ENCODE measurements around the gene TFDP1.

DNA sequence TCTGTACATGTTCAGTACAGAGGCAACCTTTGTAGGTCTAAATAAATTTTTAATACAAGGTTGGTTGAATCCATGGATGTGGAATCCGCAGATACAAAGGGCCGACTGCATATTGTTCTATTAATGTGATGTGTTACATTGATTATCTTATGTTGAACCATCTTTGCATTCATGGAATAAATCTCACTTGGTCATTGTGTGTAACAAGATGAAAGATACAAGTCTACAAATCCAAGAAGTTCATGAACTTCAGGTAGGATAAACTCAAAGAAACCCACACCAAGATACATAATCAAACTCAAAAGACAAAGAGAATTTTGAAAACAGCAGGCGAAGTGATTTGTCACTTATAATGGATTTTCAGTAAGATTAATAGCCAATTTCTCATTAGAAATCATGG lies 8.0 kb upstream of the TFDP1 start:
- TF ChIP-seq POLR2AphosphoS5 (IDR thresholded peaks at IDR 0.05; ENCODE audit: low read depth, low read length) (no peak), TAF1 (IDR thresholded peaks at IDR 0.05; ENCODE audit: borderline replicate concordance, insufficient read depth, low read length) (no peak), SIN3A (IDR thresholded peaks at IDR 0.05; ENCODE audit: borderline replicate concordance, insufficient read depth, low read length) (no peak), FOXP2 (optimal IDR thresholded peaks at IDR 0.05; ENCODE audit: borderline replicate concordance, extremely low read depth, extremely low read length, insufficient read depth) (no peak)
- TF ChIP-seq, protein P1, sequence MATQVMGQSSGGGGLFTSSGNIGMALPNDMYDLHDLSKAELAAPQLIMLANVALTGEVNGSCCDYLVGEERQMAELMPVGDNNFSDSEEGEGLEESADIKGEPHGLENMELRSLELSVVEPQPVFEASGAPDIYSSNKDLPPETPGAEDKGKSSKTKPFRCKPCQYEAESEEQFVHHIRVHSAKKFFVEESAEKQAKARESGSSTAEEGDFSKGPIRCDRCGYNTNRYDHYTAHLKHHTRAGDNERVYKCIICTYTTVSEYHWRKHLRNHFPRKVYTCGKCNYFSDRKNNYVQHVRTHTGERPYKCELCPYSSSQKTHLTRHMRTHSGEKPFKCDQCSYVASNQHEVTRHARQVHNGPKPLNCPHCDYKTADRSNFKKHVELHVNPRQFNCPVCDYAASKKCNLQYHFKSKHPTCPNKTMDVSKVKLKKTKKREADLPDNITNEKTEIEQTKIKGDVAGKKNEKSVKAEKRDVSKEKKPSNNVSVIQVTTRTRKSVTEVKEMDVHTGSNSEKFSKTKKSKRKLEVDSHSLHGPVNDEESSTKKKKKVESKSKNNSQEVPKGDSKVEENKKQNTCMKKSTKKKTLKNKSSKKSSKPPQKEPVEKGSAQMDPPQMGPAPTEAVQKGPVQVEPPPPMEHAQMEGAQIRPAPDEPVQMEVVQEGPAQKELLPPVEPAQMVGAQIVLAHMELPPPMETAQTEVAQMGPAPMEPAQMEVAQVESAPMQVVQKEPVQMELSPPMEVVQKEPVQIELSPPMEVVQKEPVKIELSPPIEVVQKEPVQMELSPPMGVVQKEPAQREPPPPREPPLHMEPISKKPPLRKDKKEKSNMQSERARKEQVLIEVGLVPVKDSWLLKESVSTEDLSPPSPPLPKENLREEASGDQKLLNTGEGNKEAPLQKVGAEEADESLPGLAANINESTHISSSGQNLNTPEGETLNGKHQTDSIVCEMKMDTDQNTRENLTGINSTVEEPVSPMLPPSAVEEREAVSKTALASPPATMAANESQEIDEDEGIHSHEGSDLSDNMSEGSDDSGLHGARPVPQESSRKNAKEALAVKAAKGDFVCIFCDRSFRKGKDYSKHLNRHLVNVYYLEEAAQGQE (IDR thresholded peaks at IDR 0.05; ENCODE audit: insufficient read depth in 1 of 2, low read depth in 2 of 2, low read length in 2 of 2): no peak

Data from PFSK-1 (cell line).